ENCODE results near the gene HUS1B. TPM values are rescaled to one million over a fixed set of nuclear protein-coding genes. Genes with fewer than 3 reads are reported as not detected.

Gene HUS1B
- 0.12 to 0.39 TPM (median 0.29 TPM) in 5 replicates for total RNA-seq (2022; extraction: Qiagen RNA extraction)

GRCh38 chr6:656460-657252, at the start of gene HUS1B:
HUS1B (minus strand) TSS chr6:657100; CDS start chr6:656944, 156 bp downstream.

GRCh38 chr6:692858-693722, 36.2 kb upstream of the HUS1B start, which contains the start of gene EXOC2:
EXOC2 (minus strand) TSS chr6:693139; CDS start chr6:637818, 55,321 bp downstream.

Other genes starting within 250 kb of the HUS1B start
- 10.0 to 12.8 TPM (median 12.2 TPM) in 5 replicates for gene EXOC2, start 36.0 kb upstream of the HUS1B start, total RNA-seq (2022; extraction: Qiagen RNA extraction)